ENCODE results near the gene RPL15. TPM values are rescaled to one million over a fixed set of nuclear protein-coding genes. Genes with fewer than 3 reads are reported as not detected.

Gene RPL15
- polyA plus RNA-seq, 1 donor (not counting 4 experiments of a cell fraction or from before 2014, with no cell fraction given), result 3,052 TPM

DNA sequence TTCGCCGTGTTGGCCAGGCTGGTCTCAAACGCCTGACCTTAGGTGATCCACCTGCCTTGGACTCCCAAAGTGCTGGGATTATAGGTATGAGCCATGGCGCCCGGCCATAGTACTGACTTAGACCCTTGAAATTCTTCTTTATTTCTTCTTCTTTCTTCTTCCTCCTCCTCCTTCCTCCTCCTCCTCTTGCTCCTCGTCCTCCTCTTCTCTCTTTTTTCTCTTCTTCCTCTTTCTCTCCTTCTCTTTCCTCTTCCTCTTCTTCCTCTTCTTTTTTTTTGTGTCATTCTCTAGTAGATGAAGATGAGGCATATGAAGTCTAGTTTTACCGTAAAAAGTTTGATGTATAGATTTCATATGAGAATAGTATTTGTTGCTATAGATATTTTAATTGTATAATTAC lies 9.3 kb downstream of the RPL15 start:
- Histone ChIP-seq H3K4me2 (ENCODE audit: control insufficient read depth, extremely low read depth, insufficient read depth, low read depth, low read length) (no peak overlapping the region), H3K79me2 (ENCODE audit: control insufficient read depth, insufficient read depth, low read length) (no peaks in the 10 kb centered on the region), H3K27ac (ENCODE audit: control insufficient read depth, insufficient read depth, low read length) (no peak overlapping the region), H4K20me1 (ENCODE audit: control insufficient read depth, extremely low read depth, insufficient read depth, low read length) (no peaks in the 10 kb centered on the region), H3K36me3 (ENCODE audit: control insufficient read depth in 2 of 2, extremely low read depth in 1 of 2, insufficient read depth in 2 of 2, low read length in 2 of 2) (no peaks in the 10 kb centered on the region), H2AFZ (ENCODE audit: control insufficient read depth, low read length) (no peak overlapping the region), H3K4me3 (ENCODE audit: control insufficient read depth in 2 of 3, extremely low read depth in 1 of 3, insufficient read depth in 2 of 3, low read depth in 1 of 3, low read length in 3 of 3) (no peak overlapping the region), H3K9ac (ENCODE audit: control insufficient read depth, extremely low read depth, insufficient read depth, low read length) (no peak overlapping the region), H3K27me3 (ENCODE audit: control insufficient read depth, extremely low read depth, insufficient read depth, low read length) (no peaks in the 10 kb centered on the region), H3K9me1 (ENCODE audit: control insufficient read depth, extremely low read depth, insufficient read depth, low read length) (no peaks in the 10 kb centered on the region), H3K9me3 (ENCODE audit: control insufficient read depth, low read depth, low read length) (no peaks in the 10 kb centered on the region), H3K4me1 (ENCODE audit: control insufficient read depth, extremely low read depth, insufficient read depth, low read length) (peaks cover 13% of the 10 kb centered on the region)
- no peak for DNase-seq (ENCODE audit: low read depth, low spot score)
- dilution Hi-C loops (cut with MboI; ENCODE audit: extremely low pct_ligation_motif_present, low sequenced_read_pairs), result no loop called here
- no peak for TF ChIP-seq EZH2 (IDR thresholded peaks at IDR 0.05; ENCODE audit: low read length)
- TF ChIP-seq, protein P1, sequence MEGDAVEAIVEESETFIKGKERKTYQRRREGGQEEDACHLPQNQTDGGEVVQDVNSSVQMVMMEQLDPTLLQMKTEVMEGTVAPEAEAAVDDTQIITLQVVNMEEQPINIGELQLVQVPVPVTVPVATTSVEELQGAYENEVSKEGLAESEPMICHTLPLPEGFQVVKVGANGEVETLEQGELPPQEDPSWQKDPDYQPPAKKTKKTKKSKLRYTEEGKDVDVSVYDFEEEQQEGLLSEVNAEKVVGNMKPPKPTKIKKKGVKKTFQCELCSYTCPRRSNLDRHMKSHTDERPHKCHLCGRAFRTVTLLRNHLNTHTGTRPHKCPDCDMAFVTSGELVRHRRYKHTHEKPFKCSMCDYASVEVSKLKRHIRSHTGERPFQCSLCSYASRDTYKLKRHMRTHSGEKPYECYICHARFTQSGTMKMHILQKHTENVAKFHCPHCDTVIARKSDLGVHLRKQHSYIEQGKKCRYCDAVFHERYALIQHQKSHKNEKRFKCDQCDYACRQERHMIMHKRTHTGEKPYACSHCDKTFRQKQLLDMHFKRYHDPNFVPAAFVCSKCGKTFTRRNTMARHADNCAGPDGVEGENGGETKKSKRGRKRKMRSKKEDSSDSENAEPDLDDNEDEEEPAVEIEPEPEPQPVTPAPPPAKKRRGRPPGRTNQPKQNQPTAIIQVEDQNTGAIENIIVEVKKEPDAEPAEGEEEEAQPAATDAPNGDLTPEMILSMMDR (optimal IDR thresholded peaks at IDR 0.05 in 1 of 3, IDR thresholded peaks at IDR 0.05 in 1 of 3, conservative IDR thresholded peaks at IDR 0.05 in 1 of 3; ENCODE audit: extremely low read depth in 1 of 3, insufficient read depth in 2 of 3, low read length in 3 of 3), result no peak
- FAIRE-seq, result no peak

DNA sequence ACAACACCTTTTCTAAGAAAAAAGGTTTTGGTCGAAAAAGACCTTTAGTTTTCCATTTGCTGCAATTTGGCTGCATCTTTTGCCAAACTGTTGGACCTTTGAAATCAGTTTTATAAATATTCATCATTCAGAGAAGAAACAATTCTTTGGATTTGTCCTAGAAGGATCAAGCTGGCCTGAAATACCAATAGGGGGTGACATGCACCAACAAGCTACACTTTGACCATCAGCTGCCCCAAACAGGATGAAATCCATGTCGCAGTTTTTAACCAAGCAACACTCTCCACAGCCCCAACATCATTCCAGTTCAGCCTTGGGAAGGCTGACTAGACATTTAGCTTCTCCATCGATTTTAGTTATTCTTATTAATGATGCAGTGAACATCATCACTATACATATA lies 9.8 kb downstream of the RPL15 start:
- Histone ChIP-seq H3K27ac (ENCODE audit: control insufficient read depth, insufficient read depth, low read length) (no peak overlapping the region), H4K20me1 (ENCODE audit: control insufficient read depth, extremely low read depth, insufficient read depth, low read length) (no peaks in the 10 kb centered on the region), H3K4me3 (ENCODE audit: control insufficient read depth in 2 of 3, extremely low read depth in 1 of 3, insufficient read depth in 2 of 3, low read depth in 1 of 3, low read length in 3 of 3) (no peak overlapping the region), H3K9ac (ENCODE audit: control insufficient read depth, extremely low read depth, insufficient read depth, low read length) (no peak overlapping the region), H3K9me1 (ENCODE audit: control insufficient read depth, extremely low read depth, insufficient read depth, low read length) (no peaks in the 10 kb centered on the region), H3K4me2 (ENCODE audit: control insufficient read depth, extremely low read depth, insufficient read depth, low read depth, low read length) (no peak overlapping the region), H3K9me3 (ENCODE audit: control insufficient read depth, low read depth, low read length) (no peaks in the 10 kb centered on the region), H3K79me2 (ENCODE audit: control insufficient read depth, insufficient read depth, low read length) (no peaks in the 10 kb centered on the region), H3K4me1 (ENCODE audit: control insufficient read depth, extremely low read depth, insufficient read depth, low read length) (peaks cover 13% of the 10 kb centered on the region), H2AFZ (ENCODE audit: control insufficient read depth, low read length) (no peak overlapping the region), H3K36me3 (ENCODE audit: control insufficient read depth in 2 of 2, extremely low read depth in 1 of 2, insufficient read depth in 2 of 2, low read length in 2 of 2) (no peaks in the 10 kb centered on the region), H3K27me3 (ENCODE audit: control insufficient read depth, extremely low read depth, insufficient read depth, low read length) (no peaks in the 10 kb centered on the region)
- no peak for TF ChIP-seq EZH2 (IDR thresholded peaks at IDR 0.05; ENCODE audit: low read length)
- TF ChIP-seq, protein P1 (optimal IDR thresholded peaks at IDR 0.05 in 1 of 3, IDR thresholded peaks at IDR 0.05 in 1 of 3, conservative IDR thresholded peaks at IDR 0.05 in 1 of 3; ENCODE audit: extremely low read depth in 1 of 3, insufficient read depth in 2 of 3, low read length in 3 of 3), result peak in 1 of 3 experiments; percentile 38
- DNase-seq (ENCODE audit: low read depth, low spot score) (no peak), FAIRE-seq (no peak)
- dilution Hi-C loops (cut with MboI; ENCODE audit: extremely low pct_ligation_motif_present, low sequenced_read_pairs), result no loop called here
